Activated CD8-positive, alpha-beta memory T cell treated with anti-CD3 and anti-CD28 coated beads for 1 hour (primary cell): ENCODE measurements around the gene ELOVL3.
"Not testable (repeated sequence)": the region's sequence is repeated elsewhere in the genome, so short reads cannot be mapped to it uniquely, and the experiment has no call there.

ENCODE experiments used
- DNase-seq, 2 donors: peaks; one replicate each; pipeline ENCODE4 v3.0.0-alpha.2; 2020; ENCODE audit warnings: low read depth in 1 of 2; ENCODE audit errors: extremely low read depth in 1 of 2

Gene ELOVL3

DNA sequence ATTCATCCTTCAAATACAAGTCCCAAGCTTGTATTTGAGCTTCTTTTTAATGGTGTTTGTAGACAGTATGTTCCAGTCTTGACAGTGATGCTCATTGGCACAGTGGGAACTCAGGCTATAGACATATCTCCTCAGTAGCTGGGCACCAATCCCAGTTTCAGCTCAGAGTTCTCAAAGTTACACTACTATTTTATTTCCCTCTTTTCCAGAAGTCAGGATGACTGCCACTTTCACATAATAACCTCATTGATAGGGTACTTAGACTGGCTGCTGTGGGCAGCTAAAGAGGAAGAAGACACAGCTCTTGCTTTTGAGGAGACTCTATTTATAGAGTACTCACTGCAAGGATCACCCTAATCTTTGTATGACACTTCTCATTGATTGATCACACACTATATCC lies 21.6 kb downstream of the ELOVL3 start:
- no peak for DNase-seq

DNA sequence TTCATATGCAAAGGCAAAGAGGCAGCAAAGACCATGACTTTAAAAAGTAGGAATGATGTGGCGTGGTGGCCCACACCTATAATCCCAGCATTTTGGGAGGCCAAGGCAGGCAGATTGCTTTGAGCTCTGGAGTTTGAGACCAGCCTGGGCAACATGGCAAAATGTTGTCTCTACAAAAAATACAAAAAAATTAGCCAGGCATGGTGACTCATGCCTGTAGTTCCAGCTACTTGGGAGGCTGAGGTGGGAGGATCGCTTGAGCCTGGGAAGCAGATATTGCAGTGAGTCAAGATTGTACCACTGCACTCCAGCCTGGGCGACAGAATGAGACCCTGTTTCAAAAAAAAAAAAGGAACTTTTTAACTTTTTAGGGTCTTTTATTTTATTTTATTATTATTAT lies 26.4 kb downstream of the ELOVL3 start:
- DNase-seq = not testable (repeated sequence)

DNA sequence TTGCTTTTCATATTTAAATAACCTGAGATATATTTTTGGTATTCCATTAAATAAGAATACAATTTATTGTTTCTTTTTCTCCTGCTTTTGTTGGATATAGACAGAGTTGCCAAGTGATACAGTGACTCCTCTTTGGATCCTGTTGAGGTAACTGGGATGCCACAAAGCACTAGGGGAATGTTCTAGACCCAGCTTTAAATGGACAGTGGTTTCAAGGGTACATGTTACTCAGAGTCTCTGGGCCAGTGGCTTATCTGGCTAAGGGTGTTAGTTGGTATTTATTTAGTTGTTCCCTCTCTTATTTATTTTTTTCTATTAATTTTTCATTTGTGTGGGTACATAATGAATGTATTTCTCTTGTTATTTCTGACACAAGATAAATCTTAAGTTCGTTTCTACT lies 28.3 kb downstream of the ELOVL3 start:
- DNase-seq = no peak

DNA sequence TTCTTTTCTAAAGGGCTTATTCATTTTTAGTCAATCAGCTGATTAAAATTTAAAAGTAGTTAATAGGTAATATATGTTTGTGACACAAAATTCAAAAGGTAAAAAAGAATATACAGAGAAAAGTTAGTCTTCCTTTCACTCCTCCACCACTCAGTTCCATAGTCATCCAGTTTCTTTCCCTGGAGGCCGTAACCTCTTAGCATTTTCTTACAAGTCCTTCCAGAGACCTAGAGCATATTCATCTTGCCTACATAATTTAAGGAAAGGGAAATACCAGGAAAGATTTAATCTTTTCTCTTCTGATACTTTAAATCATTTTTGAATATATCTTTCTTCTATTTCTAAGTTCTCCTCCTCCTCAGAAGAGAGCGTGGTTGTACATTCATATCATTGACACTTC lies 29.3 kb downstream of the ELOVL3 start:
- DNase-seq = no peak

DNA sequence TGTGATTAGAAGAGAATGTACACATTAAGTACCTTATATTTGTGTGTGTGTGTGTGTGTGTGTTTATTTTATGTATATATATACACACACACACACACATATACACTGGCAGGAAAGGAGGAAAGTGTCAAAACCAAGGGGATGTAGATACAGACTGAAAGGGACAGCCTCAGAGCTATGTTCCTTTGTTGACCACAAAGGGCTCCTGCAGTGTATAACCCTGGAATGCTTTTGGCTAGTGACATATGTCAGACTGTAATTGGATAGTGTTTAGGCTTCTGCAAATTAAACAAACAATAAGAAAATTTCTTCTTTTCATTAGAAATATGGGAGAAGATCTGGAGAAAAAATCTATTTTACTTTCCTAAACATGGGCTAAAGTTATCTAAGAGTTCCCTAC lies 35.1 kb downstream of the ELOVL3 start:
- no peak for DNase-seq

DNA sequence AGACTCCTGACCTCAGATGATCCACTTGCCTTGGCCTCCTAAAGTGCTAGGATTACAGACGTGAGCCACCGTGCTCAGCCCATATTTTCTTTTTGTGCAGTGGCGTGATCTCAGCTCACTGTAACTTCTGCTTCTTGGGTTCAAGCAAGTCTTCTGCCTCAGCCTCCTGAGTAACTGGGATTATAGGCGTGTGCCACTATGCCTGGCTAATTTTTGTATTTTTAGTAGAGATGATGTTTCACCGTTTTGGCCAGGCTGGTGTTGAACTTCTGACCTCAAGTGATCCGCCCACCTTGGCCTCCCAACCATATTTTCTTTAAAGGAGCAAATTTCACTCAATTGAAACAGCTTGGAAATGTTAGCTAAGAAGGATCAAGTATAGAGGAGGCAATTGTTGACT lies 35.7 kb downstream of the ELOVL3 start:
- no peak for DNase-seq

DNA sequence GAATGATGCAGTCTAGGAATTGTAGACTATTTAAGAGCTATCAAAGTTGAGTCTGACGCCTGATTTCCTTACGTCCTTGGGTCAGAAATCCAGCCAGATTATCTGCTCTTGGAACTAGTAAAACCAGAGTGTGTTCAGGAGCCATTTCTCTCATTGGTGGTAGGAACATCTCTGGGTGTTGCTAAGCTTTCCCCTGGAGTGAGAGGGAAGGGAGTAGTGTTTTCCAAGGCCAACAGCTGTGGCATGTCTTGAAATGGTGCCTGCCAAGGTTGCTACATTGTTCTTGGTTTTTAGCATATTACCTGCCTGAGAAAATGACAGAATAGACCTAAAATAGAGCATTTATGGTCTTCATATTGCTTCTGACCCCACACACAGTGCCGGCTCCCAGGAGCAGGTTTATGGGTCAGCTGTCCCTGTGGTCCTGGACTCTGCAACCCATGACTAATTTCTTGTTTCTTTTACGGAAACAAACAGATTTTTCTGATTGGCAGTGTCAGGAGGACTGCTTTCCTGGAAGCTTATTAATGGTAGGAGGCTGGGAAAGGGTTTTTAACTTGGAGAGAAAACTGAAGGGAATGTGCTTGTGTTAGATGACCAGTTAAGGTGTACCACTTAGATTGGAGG lies 36.8 kb downstream of the ELOVL3 start:
- DNase-seq = no peak

DNA sequence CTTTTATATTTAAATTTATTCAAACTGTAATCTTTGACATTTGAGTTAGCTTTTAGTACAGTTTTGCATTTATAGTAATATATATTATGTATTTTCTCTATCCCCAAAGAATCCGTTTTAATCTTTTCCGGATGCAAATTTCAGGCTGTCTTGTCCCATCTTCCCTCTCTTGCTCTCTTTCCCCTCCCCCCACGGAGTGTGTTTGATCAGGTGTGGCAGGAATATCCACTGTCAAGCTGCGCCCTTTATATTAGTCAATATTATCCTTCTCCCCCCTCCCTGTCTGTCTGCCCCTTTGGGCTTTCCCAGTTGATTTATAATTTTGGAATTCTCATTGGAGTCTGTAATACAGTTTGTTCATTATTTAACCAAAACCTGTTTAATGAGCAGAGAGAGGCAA lies 38.3 kb downstream of the ELOVL3 start:
- no peak for DNase-seq

DNA sequence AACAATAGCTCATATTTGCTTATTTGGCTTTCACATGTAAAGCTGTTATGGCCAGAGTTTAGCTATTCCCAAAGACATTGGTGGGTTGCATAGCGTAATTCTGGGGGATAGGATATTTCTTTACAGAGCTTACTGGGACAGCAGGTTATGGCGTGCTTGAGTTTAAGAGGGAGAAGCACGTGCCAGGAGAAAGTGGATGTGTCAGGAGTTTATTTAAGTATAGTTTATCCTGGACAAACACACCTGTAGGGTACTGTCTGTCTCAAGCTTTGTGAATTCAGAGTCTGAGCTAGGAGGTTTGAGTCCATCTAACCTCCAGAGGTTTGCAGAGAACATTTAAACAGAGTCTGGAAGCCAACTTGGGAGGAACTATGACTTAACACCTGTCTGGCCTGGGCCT lies 40.6 kb downstream of the ELOVL3 start:
- DNase-seq = no peak

DNA sequence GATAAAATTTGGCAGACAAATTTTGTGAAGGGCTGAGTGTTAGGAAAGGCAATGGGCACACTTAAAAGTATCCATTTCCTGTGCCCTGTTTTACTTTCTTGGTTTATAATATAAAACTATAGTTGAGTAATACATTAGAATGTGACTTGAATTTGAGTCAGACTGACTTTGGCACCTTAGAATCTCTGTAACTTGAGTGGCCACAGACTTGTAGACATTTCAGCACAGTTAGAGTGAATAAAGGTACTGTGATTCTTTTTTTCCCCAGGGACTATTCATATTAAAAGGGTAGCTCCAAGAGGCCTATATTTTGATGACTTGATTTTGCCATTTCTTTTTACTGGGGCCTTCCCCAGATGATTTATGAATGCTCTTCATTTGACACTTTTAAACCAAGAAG lies 41.6 kb downstream of the ELOVL3 start:
- no peak for DNase-seq

DNA sequence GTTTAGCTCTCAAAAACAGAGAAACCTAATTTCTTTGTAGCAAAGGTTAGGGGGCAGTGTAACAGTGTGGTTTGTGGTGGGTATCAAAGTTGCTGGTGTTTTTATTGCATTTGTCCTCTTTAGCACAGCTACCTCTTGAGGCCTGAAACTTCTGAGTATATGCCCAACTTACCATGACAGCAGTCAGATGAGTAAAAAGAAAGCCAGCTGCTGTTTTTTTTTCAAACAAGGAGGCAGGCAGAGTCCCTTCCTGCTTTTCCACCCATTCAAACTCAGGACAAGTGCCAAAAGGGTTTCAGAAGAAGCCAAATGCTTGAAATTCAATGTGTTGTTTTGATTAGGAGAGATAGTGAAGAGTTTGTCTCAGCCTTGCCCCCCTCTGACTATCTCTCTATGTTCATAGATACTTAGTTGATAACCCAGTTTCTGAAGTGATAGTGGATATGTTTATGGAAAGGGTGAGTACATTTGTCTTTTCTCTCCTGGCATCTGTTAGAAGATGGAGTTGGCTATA lies 42.3 kb downstream of the ELOVL3 start:
- DNase-seq = no peak

DNA sequence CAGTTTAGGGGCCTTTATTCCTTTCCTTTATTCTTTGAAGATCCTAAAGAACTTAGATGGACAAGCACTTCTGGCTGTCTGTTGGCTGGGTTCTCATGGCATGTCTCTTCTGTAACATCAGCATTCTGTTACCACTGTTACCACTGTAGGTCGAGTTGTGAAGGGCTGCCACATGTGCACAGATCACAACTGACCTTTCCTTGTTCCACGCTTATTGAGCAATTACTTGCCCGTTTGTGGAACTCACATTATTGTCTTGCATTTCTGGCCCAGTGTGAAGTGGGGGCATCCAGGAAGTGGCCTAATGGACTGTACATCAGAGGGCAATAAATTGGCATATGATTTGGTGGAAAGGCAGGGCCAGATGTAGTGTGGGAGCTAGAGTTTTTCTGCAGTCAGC lies 42.9 kb downstream of the ELOVL3 start:
- no peak for DNase-seq

DNA sequence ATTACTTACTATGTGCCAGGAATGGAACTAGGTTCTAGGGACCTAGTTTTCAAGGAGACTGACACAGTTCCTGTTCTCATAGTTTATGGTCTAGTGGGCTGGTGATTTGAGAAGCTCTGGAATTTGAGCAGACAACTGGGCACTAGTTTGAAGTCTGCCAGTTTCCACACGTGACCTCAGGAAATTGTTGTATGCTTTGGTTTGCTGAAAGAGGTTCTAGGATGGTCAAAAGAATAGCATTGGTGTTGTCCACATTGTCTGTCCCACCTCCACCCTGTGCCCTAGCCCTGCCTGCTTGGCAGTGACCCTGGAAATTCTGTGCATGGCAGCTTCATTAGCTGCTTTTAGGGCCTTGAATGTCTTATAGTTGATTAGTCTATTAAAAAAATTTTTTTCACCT lies 48.0 kb downstream of the ELOVL3 start:
- DNase-seq = no peak

DNA sequence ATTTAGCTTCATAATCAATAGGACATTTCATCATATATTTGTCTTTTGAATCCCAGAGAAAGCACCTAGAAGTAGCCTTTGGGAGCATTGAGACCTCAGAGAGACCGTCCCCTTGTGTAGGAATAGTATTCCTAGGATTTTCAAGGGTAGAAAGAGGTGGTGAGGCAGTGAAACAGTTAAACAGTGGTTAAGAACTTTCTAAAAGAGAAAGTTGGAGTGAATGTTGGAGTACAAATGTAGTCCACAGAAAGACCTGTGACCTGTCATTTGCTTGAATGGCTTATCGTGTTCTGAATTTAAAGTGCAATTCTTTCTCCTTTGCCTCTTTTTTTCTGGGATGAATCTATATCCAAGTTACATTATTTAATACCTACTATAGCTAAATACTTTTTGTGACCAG lies 49.2 kb downstream of the ELOVL3 start:
- no peak for DNase-seq

DNA sequence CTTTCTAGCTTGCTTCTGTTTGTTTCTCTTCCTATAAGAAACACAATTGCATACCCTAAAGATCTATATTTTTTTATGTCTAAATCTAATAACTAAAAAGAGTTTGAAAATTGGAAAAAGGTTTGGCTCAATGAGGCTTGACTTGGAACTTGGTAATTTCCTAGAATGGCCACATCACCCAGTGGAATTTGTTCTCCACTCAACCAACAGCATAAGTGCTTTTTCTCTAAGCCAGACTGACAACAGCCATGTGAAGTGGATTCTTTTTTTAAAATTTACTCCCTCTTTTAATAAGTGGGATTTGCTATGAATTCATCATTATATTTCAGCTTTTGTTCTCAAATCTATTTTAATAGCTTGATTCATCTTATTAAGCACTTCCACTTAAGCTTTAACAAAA lies 53.0 kb downstream of the ELOVL3 start:
- no peak for DNase-seq
